IMR-90 (cell line): ENCODE measurements around the gene KCNIP3.
"Not testable (repeated sequence)": the region's sequence is repeated elsewhere in the genome, so short reads cannot be mapped to it uniquely, and the experiment has no call there.

Experiments
- BHLHE40 ChIP-seq: fragments of 150-350 bp; IDR thresholded peaks from 2 replicates; pipeline ENCODE4 v1.6.1; 2016; ENCODE audit warnings: mild to moderate bottlenecking, low read depth, low read length
- CEBPB ChIP-seq: IDR thresholded peaks from 2 replicates; pipeline ENCODE4 v1.6.1; 2012; ENCODE audit warnings: low read depth, low read length, improper control_type of control experiment
- CHD1 ChIP-seq: IDR thresholded peaks from 2 replicates; pipeline ENCODE4 v1.6.1; 2012; ENCODE audit warnings: low read depth, low read length, improper control_type of control experiment
- CTCF ChIP-seq: conservative IDR thresholded peaks from 2 replicates; pipeline ENCODE4 v1.5.1; 2012; ENCODE audit warnings: mild to moderate bottlenecking, low read depth, low read length, improper control_type of control experiment
- MAFK ChIP-seq: IDR thresholded peaks from 2 replicates; pipeline ENCODE4 v1.6.1; 2012; ENCODE audit warnings: low read depth, low read length, improper control_type of control experiment
- MAZ ChIP-seq: IDR thresholded peaks from 2 replicates; pipeline ENCODE4 v1.6.1; 2012; ENCODE audit warnings: low read depth, mild to moderate bottlenecking, low read length, improper control_type of control experiment, moderate library complexity, borderline replicate concordance
- POLR2A ChIP-seq: IDR thresholded peaks from 2 replicates; pipeline ENCODE4 v1.6.1; 2012; ENCODE audit warnings: mild to moderate bottlenecking, low read depth, low read length
- RAD21 ChIP-seq: IDR thresholded peaks from 2 replicates; pipeline ENCODE4 v1.6.1; 2012; ENCODE audit warnings: low read length, improper control_type of control experiment
- RCOR1 ChIP-seq: IDR thresholded peaks from 2 replicates; pipeline ENCODE4 v1.6.1; 2012; ENCODE audit warnings: mild to moderate bottlenecking, low read length, improper control_type of control experiment; ENCODE audit not compliant: insufficient replicate concordance
- RFX5 ChIP-seq: IDR thresholded peaks from 2 replicates; pipeline ENCODE4 v1.8.0; 2012; ENCODE audit warnings: low read depth, mild to moderate bottlenecking, low read length, moderate library complexity
- USF2 ChIP-seq: fragments of 150-350 bp; IDR thresholded peaks from 2 replicates; pipeline ENCODE4 v1.6.1; 2017; ENCODE audit warnings: mild to moderate bottlenecking, antibody characterized with exemption, low read length, low read depth
- TF ChIP-seq, protein P1 (sequence below): fragments of 150-350 bp; IDR thresholded peaks from 2 replicates; pipeline ENCODE4 v1.6.1; 2016; ENCODE audit warnings: low read depth, mild to moderate bottlenecking, low read length, moderate library complexity, borderline replicate concordance

- TF ChIP-seq CTCF, POLR2A, CHD1, RFX5, MAZ, CEBPB, BHLHE40, RAD21, RCOR1, USF2, MAFK: not testable (repeated sequence)
- TF ChIP-seq, protein P1, sequence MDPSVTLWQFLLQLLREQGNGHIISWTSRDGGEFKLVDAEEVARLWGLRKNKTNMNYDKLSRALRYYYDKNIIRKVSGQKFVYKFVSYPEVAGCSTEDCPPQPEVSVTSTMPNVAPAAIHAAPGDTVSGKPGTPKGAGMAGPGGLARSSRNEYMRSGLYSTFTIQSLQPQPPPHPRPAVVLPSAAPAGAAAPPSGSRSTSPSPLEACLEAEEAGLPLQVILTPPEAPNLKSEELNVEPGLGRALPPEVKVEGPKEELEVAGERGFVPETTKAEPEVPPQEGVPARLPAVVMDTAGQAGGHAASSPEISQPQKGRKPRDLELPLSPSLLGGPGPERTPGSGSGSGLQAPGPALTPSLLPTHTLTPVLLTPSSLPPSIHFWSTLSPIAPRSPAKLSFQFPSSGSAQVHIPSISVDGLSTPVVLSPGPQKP = not testable (repeated sequence)
Observed at GRCh38 chr2:95269745-95270144, 27.4 kb upstream of the KCNIP3 start.
